Esophagus squamous epithelium (tissue), 5 donors: ENCODE measurements around the gene GPA33. TPM values are rescaled to one million over a fixed set of nuclear protein-coding genes. Genes with fewer than 3 reads are reported as not detected.

Experiments
- DNase-seq: peaks from one replicate; lab custom pipeline; 2025; lab: John Stamatoyannopoulos, UW
- H3K27ac ChIP-seq, 4 donors: fragments of 200-600 bp; sonication (generic); one replicate each; pipeline ENCODE4 v1.5.1; 2016 to 2019; ENCODE audit warnings: mild to moderate bottlenecking in 1 of 4
- H3K27me3 ChIP-seq, 4 donors: fragments of 200-600 bp; sonication (generic); 1 replicate in 3 of 4; 2 replicates in 1 of 4; pipeline versions ENCODE4 v1.5.1 to v1.6.0; 2017 to 2021; ENCODE audit warnings: antibody characterized with exemption in 1 of 4
- H3K36me3 ChIP-seq, 3 donors: fragments of 200-600 bp; sonication (generic); one replicate each; pipeline ENCODE4 v1.5.1; 2016 to 2019
- H3K4me1 ChIP-seq, 3 donors: fragments of 200-600 bp; sonication (generic); one replicate each; pipeline ENCODE4 v1.5.1; 2017 to 2019
- H3K4me3 ChIP-seq, 4 donors: fragments of 200-600 bp; sonication (generic); 1 replicate in 3 of 4; 2 replicates in 1 of 4; pipeline ENCODE4 v1.5.1; 2016 to 2019; ENCODE audit warnings: mild to moderate bottlenecking in 2 of 4, moderate library complexity in 1 of 4
- H3K9me3 ChIP-seq, 3 donors: fragments of 200-600 bp; sonication (generic); one replicate each; pipeline ENCODE4 v1.5.1; 2016 to 2019
- POLR2A ChIP-seq, 4 donors: fragments of 450-650 bp; IDR thresholded peaks; one replicate each; pipeline ENCODE4 v1.6.1; 2017; ENCODE audit warnings: antibody characterized with exemption in 4 of 4, mild to moderate bottlenecking in 4 of 4, moderate library complexity in 3 of 4
- WGBS, 2 donors: methylation state at CpG; one replicate each; pipeline ENCODE4 v1.1.5; 2018; 5-methylcytosine and 5-hydroxymethylcytosine counted together
- intact Hi-C: fragments of 100-400 bp; cut with DNase I; formaldehyde crosslinking; loops from one replicate; pipeline ENCODE4 v1.15.0; 2022
- total RNA-seq, 4 donors: library from RNA; depleted of rRNA; stranded (reverse); fragments of >200 nt; gene quantifications; one replicate each; pipeline ENCODE4 v1.1.0, GENCODE V29; 2016
- TF ChIP-seq, protein P1 (sequence below), 6 experiments: fragments of 450-650 bp in 4 of 6; fragments of 200-600 bp in 2 of 6; sonication (generic) in 2 of 6; IDR thresholded peaks; one replicate each; pipeline ENCODE4 v1.5.1; 2016 to 2019; ENCODE audit warnings: antibody characterized with exemption in 6 of 6, mild to moderate bottlenecking in 4 of 6, moderate library complexity in 4 of 6
- donor health status: DM: yes; HTN: yes; CAD: no.

Gene GPA33
- total RNA-seq, 4 donors from 2014 or later: not detected

DNA sequence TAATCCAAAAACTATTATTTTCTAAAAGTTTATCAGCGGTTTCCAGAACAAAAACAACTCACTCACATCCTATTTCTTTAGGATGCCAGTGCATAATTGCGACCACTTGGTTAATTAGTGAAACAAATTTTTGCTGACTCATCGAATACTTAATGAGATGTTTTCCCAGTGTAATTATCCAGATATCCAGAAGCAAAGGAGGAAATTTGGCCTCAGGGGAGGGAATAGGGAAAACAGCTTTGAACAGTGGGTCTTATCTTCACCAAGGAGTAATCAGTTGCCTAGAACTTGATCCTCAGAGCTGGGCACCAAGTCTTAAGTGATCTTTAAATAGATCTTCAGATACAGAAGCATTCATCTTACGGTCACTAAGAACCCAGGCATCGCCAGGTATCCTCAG lies 28.0 kb upstream of the GPA33 start:
- Histone ChIP-seq H3K36me3 (no peaks in the 10 kb centered on the region), H3K4me3 (no peak overlapping the region), H3K27ac (no peak overlapping the region), H3K9me3 (no peaks in the 10 kb centered on the region), H3K27me3 (peaks cover 0 to 44% (median 0%) of the 10 kb centered on the region in 4 donors), H3K4me1 (peaks cover 6 to 14% (median 9%) of the 10 kb centered on the region in 3 donors)
- WGBS, 2 donors: 88 to 89% methylated on average over 5 of the region's 5 CpGs
- no peak for DNase-seq
- intact Hi-C loops: no loop called here
- TF ChIP-seq, protein P1, sequence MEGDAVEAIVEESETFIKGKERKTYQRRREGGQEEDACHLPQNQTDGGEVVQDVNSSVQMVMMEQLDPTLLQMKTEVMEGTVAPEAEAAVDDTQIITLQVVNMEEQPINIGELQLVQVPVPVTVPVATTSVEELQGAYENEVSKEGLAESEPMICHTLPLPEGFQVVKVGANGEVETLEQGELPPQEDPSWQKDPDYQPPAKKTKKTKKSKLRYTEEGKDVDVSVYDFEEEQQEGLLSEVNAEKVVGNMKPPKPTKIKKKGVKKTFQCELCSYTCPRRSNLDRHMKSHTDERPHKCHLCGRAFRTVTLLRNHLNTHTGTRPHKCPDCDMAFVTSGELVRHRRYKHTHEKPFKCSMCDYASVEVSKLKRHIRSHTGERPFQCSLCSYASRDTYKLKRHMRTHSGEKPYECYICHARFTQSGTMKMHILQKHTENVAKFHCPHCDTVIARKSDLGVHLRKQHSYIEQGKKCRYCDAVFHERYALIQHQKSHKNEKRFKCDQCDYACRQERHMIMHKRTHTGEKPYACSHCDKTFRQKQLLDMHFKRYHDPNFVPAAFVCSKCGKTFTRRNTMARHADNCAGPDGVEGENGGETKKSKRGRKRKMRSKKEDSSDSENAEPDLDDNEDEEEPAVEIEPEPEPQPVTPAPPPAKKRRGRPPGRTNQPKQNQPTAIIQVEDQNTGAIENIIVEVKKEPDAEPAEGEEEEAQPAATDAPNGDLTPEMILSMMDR (IDR thresholded peaks at IDR 0.05): no peak
- no peak for TF ChIP-seq POLR2A (IDR thresholded peaks at IDR 0.05)

DNA sequence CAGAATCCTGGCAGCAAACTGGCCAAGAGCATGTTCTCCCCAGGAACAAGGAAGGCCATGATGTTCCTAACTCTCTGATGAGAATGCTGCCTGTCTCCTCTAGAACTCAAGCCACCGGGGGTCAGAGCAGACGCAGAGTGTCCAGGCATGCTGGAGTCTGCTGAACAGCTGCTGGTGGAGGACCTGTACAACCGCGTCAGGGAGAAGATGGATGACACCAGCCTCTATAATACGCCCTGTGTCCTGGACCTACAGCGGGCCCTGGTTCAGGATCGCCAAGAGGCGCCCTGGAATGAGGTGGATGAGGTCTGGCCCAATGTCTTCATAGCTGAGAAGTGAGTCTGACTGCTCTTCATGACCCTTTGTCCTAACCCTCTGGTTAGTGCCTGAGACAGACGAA lies 27.0 kb upstream of the GPA33 start:
- WGBS, 2 donors: 90 to 97% methylated on average over 4 to 5 of the region's 9 CpGs
- Histone ChIP-seq H3K27ac (no peak overlapping the region), H3K4me3 (no peak overlapping the region), H3K9me3 (no peaks in the 10 kb centered on the region), H3K27me3 (peaks cover 0 to 44% (median 0%) of the 10 kb centered on the region in 4 donors), H3K4me1 (peaks cover 6 to 14% (median 9%) of the 10 kb centered on the region in 3 donors), H3K36me3 (no peaks in the 10 kb centered on the region)
- TF ChIP-seq, protein P1 (IDR thresholded peaks at IDR 0.05): no peak
- no peak for TF ChIP-seq POLR2A (IDR thresholded peaks at IDR 0.05)
- intact Hi-C loops: no loop called here
- no peak for DNase-seq

DNA sequence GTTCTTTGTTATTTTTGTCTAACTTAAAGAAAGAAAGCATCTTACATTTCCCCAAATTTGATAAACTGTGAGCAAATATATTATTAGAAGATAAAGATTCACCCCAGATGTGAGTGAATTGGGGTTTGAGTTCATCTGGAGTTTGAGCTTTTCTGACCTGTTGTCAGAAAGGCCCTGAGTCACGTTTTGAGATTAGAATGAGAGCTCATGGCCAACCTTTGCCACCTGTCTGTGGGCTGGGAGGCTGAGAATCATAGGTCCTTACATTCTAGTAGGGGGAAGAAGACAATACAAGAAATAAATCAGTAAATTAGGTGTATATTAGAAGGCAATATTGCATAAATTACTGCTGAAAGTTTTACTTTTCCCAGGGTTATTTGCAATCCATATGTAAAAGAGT lies 26.0 kb upstream of the GPA33 start:
- Histone ChIP-seq H3K4me1 (peaks cover 2 to 4% (median 3%) of the 10 kb centered on the region in 3 donors), H3K27me3 (peaks cover 0 to 44% (median 0%) of the 10 kb centered on the region in 4 donors), H3K9me3 (no peaks in the 10 kb centered on the region), H3K4me3 (no peak overlapping the region), H3K27ac (no peak overlapping the region), H3K36me3 (no peaks in the 10 kb centered on the region)
- no peak for DNase-seq
- WGBS, 2 donors: 40 to 53% methylated on average over 1 of the region's 1 CpG
- no peak for TF ChIP-seq POLR2A (IDR thresholded peaks at IDR 0.05)
- TF ChIP-seq, protein P1 (IDR thresholded peaks at IDR 0.05): no peak
- intact Hi-C loops: no loop called here

DNA sequence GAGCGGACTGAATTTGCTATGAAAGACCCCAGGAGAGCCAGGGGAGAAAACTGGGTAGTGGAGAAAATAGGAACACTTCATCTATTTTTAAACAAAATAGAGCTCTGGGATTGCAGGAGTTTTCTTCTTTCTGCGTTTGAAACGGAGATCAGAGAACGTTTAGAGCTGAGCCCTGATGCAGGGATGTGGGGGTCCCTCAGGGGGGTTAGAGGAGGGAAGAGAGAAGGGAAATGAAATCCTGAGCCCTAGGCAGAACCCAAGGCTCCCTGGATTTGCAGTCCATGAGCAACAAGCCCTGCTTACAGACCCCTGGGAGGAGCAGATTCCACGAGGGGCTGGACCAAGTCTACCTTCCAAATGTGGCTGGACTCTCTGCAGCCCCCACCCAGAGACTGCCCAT lies 25.5 kb upstream of the GPA33 start:
- 55 to 61% methylated on average over 5 of the region's 5 CpGs for WGBS, 2 donors
- Histone ChIP-seq H3K27me3 (peaks cover 0 to 44% (median 0%) of the 10 kb centered on the region in 4 donors), H3K27ac (no peak overlapping the region), H3K4me1 (no peaks in the 10 kb centered on the region), H3K4me3 (no peak overlapping the region), H3K36me3 (no peaks in the 10 kb centered on the region), H3K9me3 (no peaks in the 10 kb centered on the region)
- intact Hi-C loops: no loop called here
- TF ChIP-seq POLR2A (IDR thresholded peaks at IDR 0.05): no peak
- TF ChIP-seq, protein P1 (IDR thresholded peaks at IDR 0.05): no peak
- DNase-seq: no peak

DNA sequence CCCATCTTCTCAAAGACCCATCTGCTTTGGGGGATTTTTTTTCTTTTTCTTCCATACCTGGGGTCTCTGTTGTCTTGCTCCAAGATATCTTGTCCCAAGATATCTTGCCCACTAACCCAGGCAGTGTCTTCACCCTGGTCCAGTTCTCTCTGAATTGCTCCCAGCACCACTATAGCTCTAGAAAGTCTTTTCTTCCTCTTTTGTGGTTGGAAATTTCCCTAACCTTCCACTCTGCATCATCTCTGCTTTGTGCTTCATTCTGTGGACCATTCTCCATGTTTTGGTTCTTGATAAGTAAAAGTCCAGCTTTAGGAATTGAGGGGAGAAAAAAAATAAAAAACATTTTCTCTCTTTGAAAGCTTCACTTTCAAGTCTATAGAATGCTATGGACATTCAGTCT lies 24.5 kb upstream of the GPA33 start:
- intact Hi-C loops: no loop called here
- Histone ChIP-seq H3K27me3 (peaks cover 0 to 35% (median 0%) of the 10 kb centered on the region in 4 donors), H3K4me3 (no peak overlapping the region), H3K27ac (no peak overlapping the region), H3K4me1 (no peaks in the 10 kb centered on the region), H3K36me3 (no peaks in the 10 kb centered on the region), H3K9me3 (no peaks in the 10 kb centered on the region)
- TF ChIP-seq, protein P1 (IDR thresholded peaks at IDR 0.05): no peak
- no peak for TF ChIP-seq POLR2A (IDR thresholded peaks at IDR 0.05)
- no peak for DNase-seq
